Measurements from ENCODE around the gene MIDN.
A peak's percentile ranks its signal among the peaks of the same experiment; 100 is the strongest.
"Not testable (repeated sequence)": the region's sequence is repeated elsewhere in the genome, so short reads cannot be mapped to it uniquely, and the experiment has no call there.

MIDN gene

DNA sequence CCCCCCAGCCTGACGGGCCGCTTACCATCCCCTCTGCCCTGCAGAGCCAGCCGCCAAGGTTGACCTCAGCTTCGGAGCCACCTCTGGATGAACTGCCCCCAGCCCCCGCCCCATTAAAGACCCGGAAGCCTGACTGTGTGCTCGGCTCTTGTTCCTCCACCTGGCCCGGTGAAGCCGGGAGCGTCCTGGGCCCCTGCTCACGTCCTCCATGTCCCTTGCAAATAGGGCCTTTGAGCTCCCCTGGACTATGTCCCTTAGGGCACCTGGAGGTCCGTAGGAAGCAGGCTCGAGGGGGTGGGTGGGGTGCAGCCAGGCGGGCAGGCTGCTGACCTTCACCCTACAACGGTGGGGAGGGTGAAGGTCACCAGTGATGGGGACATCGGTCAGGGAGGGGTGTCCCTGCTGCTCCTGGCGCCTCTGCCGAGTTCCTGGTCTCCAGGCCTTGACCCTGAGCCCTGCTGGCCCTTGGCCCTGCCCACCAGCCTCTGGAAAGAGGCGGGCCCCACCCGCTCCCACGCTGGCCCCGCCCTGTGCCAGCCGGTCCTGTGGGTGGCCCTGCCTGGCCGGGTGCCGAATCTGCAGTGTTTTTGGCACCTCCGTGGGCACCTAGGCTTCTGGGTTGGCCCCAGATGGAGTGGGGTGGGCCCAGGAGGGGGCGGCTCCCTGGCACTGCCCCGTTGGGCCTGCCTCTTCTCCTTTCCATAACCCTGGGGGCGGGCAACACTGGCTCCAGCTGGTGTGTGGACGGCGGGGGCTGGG, 3.5 kb upstream of the MIDN start:
- Histone ChIP-seq H3K4me1 (ENCODE audit: insufficient read depth, low read length) (peaks cover 1% of the 10 kb centered on the region; the same call in 1 of the 2 replicates), H3K27ac (ENCODE audit: low read depth, low read length) (peak overlapping the region; percentile 62; the same call in 1 of the 2 replicates), H3K9ac (ENCODE audit: low read depth, low read length) (no peak overlapping the region), H3K4me3 (ENCODE audit: low read length) (no peak overlapping the region), H3K9me3 (ENCODE audit: insufficient read depth, low read depth, low read length) (no peaks in the 10 kb centered on the region), H3K27me3 (ENCODE audit: insufficient read depth, low read length) (no peaks in the 10 kb centered on the region), H3K36me3 (ENCODE audit: insufficient read depth, low read length) (no peaks in the 10 kb centered on the region)
- 76% methylated on average over 31 of the region's 31 CpGs for WGBS

DNA sequence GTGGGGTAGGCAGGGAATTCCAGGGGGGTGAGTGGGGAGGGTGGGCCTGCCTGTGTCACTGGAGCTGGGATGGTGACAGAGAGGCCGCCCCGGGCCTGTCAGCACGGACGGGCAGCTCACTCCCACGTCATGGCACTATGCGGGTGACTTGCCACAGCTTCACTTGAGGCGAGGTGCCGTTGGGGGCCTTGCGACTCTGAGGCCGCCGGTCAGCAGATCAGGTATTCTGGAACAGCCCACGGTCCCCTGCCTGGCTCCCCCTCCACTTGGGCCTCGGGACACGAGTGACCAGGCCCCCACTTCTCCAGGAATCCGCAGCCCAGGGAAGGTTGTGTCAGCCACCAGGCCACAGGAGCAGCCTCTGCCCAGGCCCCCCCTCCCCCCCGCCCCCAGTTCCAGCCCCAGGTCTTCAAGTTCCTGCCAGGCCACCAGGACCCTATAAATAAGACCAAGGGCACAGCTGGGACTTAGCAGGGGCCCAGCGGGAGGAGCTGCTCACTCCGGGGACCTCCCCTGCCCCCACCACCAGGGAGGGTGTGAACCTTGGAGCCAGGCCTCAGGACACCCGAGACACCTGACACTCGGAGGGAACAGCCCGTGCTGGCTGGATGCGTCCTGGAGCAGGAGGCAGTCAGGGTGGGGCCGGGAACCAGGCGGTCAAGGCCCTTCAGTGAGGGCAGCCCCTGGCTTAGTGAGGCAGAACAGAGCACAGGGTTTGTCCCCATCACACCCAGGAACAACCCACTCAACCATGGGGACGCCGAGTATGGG, 2.7 kb upstream of the MIDN start:
- H3K9ac ChIP-seq (ENCODE audit: low read depth, low read length), result no peak overlapping the region
- no peak overlapping the region for H3K27ac ChIP-seq (ENCODE audit: low read depth, low read length)
- 92% methylated on average over 25 of the region's 26 CpGs for WGBS

DNA sequence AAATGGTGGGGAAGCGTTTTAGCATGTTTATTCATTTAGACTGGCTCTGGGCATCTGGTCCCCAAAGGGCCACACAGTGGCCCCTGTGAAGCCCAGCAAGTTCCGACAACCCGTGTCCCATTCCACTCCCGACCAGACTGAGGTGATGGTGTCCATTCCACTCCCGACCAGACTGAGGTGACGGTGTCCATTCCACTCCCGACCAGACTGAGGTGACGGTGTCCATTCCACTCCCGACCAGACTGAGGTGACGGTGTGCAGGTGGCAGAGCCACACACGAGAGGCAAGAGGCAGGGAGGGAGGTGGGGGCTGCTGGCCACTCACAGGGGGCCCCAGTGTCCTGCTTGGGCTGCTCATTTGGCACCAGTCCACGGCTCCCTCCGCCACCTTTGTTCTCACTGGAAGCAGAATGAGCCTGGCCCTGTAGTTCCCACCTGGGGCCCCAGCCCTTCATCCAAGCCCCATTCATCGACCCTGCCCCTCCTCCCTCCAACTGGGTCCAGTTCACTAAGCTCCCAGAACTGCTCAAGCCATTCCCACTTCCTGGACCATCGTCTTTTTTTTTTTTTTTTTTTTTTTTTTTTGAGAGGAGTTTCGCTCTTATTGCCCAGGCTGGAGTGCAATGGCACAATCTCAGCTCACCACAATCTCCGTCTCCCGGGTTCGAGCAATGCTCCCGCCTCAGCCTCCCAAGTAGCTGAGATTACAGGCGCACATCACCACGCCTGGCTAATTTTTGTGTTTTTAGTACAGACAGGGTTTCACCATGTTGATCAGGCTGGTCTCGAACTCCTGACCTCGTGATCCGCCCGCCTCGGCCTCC, 1.9 kb upstream of the MIDN start:
- H3K36me3 ChIP-seq (ENCODE audit: insufficient read depth, low read length); H3K9ac ChIP-seq (ENCODE audit: low read depth, low read length); H3K27ac ChIP-seq (ENCODE audit: low read depth, low read length); H3K9me3 ChIP-seq (ENCODE audit: insufficient read depth, low read depth, low read length); H3K27me3 ChIP-seq (ENCODE audit: insufficient read depth, low read length); H3K4me3 ChIP-seq (ENCODE audit: low read length); H3K4me1 ChIP-seq (ENCODE audit: insufficient read depth, low read length): not testable (repeated sequence)
- 91% methylated on average over 26 of the region's 27 CpGs for WGBS

More for the DNA sequence above, 2.7 kb upstream of the MIDN start:
- Histone ChIP-seq H3K4me1 (ENCODE audit: insufficient read depth, low read length) (no peaks in the 10 kb centered on the region; the same call in 1 of the 2 replicates), H3K9me3 (ENCODE audit: insufficient read depth, low read depth, low read length) (no peaks in the 10 kb centered on the region), H3K36me3 (ENCODE audit: insufficient read depth, low read length) (no peaks in the 10 kb centered on the region; the same call in 1 of the 2 replicates), H3K27me3 (ENCODE audit: insufficient read depth, low read length) (no peaks in the 10 kb centered on the region), H3K4me3 (ENCODE audit: low read length) (no peak overlapping the region)

DNA sequence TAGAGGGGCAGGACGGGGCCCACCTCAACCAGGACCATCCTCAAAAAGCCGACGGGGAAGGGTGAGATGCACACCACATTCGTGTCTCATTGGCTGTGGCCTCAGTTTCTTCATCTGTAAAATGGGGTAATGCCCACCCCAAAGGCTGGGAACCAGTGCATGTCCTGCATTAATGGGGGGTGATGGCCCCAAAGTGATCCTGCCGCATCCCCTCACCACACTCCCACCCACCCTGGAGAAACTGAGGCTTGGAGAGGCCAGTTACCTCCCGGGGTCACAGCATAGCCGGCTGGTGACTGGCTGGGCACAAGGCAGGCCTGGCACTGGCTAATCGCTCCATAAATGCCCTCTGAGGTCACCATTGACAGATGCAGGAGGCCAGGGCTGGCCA, 640 bp upstream of the MIDN start:
- Histone ChIP-seq H3K27me3 (ENCODE audit: insufficient read depth, low read length) (no peaks in the 10 kb centered on the region), H3K27ac (ENCODE audit: low read depth, low read length) (peak overlapping the region; percentile 100), H3K9ac (ENCODE audit: low read depth, low read length) (no peak overlapping the region), H3K4me1 (ENCODE audit: insufficient read depth, low read length) (no peaks in the 10 kb centered on the region; the same call in 1 of the 2 replicates), H3K4me3 (ENCODE audit: low read length) (peak overlapping the region; percentile 91), H3K36me3 (ENCODE audit: insufficient read depth, low read length) (peaks cover 15% of the 10 kb centered on the region), H3K9me3 (ENCODE audit: insufficient read depth, low read depth, low read length) (no peaks in the 10 kb centered on the region)
- WGBS, result 90% methylated on average over 8 of the region's 8 CpGs

DNA sequence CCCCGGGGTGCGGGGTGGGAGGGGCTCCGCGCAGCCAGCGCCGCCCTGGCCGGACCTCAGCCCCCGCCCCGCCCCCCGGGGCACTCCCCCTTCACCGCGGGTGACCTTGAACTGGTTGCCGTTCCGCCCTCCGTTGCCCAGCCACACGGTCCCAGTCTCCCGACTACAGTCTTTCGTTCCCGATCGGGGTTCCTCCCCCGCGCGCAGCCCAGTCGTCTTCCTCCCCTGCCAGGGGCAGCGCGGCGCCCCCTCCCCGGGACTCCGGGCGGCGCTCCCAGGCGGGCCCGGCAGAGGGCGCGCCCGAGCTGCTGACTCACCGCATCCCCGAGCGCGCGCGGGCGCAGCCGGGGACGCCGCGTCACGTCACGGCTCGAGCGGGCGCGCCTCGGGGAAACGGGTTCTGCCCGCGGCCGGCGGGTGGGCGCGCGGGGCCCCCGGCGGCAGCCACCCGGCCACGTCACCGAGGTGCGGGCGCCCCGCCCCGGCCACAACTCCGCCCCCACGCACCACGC, 459 bp downstream of the MIDN start:
- Histone ChIP-seq H3K9me3 (ENCODE audit: insufficient read depth, low read depth, low read length) (no peaks in the 10 kb centered on the region), H3K9ac (ENCODE audit: low read depth, low read length) (peak overlapping the region; percentile 98), H3K4me1 (ENCODE audit: insufficient read depth, low read length) (no peaks in the 10 kb centered on the region; the same call in 1 of the 2 replicates), H3K4me3 (ENCODE audit: low read length) (peak overlapping the region; percentile 91), H3K27me3 (ENCODE audit: insufficient read depth, low read length) (no peaks in the 10 kb centered on the region), H3K27ac (ENCODE audit: low read depth, low read length) (peak overlapping the region; percentile 100), H3K36me3 (ENCODE audit: insufficient read depth, low read length) (peaks cover 22% of the 10 kb centered on the region)
- under 1% methylated on average over 74 of the region's 74 CpGs for WGBS

DNA sequence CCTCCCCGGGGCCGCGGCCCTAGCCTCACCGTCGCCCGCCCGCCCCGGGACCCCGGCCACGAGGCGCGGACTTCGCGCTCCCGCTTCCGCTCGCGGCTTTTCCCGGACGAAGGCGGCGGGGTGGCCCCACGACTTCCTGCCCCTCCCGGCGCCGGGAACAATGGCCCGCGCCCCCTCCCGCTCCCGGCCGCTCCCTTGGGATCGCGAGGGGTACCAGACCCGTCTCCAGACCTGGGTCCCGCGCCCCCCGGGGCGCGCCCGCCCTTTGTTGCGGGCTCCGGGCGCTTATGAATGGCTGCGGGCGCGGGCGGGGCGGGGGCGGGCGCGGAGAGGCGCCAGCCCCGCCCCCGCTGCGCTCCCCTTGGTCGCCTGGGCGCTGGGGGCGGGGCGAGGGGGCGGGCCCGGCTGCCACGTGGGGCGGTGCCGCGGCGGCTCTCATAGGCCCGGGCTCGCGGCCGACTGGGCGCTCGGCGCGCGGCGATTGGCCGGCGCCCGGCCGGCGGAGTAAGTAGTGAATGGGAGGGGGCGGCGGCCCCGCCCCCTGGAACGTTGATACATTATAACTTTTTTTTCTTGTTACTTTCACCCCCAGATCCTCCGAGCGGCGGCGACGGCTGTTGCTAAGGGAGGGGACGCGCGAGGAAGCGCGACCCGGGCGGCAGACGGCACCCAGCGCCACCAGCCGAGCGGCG, 1.1 kb downstream of the MIDN start:
- Histone ChIP-seq H3K27ac (ENCODE audit: low read depth, low read length) (peak overlapping the region; percentile 100), H3K9me3 (ENCODE audit: insufficient read depth, low read depth, low read length) (no peaks in the 10 kb centered on the region), H3K36me3 (ENCODE audit: insufficient read depth, low read length) (peaks cover 28% of the 10 kb centered on the region), H3K4me3 (ENCODE audit: low read length) (peak overlapping the region; percentile 91), H3K4me1 (ENCODE audit: insufficient read depth, low read length) (no peaks in the 10 kb centered on the region; the same call in 1 of the 2 replicates), H3K9ac (ENCODE audit: low read depth, low read length) (peak overlapping the region; percentile 98), H3K27me3 (ENCODE audit: insufficient read depth, low read length) (no peaks in the 10 kb centered on the region)
- WGBS, result under 1% methylated on average over 99 of the region's 102 CpGs

DNA sequence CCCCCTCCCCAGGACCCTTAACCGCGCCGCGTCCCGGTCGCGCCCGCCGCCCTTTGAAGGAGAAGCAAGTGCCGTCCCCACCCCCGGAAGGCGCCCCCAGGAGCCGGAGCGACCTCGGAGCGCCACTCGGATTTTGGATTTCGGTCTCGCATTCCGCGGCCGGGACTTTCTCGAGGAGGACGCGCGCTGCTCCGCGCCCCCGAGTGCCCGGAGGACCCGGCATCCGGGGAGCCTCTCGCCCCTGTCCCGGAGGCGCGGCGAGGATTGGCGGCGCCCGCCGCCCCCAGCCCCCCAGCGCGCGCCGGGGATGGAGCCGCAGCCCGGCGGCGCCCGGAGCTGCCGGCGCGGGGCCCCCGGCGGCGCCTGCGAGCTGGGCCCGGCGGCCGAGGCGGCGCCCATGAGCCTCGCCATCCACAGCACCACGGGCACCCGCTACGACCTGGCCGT, 1.6 kb downstream of the MIDN start:
- Histone ChIP-seq H3K27ac (ENCODE audit: low read depth, low read length) (peak overlapping the region; percentile 93), H3K4me1 (ENCODE audit: insufficient read depth, low read length) (no peaks in the 10 kb centered on the region), H3K27me3 (ENCODE audit: insufficient read depth, low read length) (no peaks in the 10 kb centered on the region), H3K4me3 (ENCODE audit: low read length) (peak overlapping the region; percentile 90), H3K9ac (ENCODE audit: low read depth, low read length) (peak overlapping the region; percentile 96), H3K9me3 (ENCODE audit: insufficient read depth, low read depth, low read length) (no peaks in the 10 kb centered on the region), H3K36me3 (ENCODE audit: insufficient read depth, low read length) (peaks cover 34% of the 10 kb centered on the region)
- under 1% methylated on average over 67 of the region's 67 CpGs for WGBS

DNA sequence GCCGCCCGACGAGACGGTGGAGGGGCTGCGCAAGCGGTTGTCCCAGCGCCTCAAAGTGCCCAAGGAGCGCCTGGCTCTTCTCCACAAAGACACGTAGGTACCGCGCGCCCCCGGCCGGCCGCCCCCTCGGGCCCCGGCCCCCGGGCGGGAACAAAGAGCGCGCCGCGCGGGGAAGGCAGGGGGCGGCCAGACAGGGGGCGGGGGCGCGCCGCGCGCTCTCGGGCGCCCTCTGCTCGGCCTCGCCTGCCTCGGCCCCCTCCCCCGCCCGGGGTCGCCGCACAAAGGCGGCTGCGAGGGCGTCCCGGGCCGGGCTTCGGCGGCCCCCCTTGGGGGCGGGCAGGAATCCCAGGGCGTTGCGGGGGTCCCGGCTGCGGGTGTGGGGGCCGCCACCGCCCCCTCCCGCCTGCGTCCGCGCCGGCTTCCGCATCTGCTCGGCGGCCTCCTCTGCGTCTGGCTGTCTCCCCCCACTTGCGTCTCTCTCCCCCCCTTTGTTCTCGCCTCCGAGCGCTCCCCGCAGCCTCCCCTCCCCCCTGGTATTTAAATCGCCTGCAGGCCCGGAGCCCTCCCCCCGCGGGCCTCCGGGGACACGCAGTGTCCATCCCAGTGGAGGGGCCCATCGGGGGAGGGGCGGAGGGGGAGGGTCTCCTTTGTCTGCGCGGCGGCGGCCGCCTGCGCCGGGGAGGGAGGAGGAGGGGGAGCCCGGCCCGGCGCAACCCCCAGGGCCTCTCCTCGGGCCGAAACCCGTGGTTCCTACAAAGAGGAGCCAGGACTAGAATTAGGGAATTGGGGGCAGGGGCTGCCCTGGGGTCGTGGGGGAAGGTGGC, 2.3 kb downstream of the MIDN start:
- peak overlapping the region; percentile 93 for H3K27ac ChIP-seq (ENCODE audit: low read depth, low read length)
- no peaks in the 10 kb centered on the region for H3K4me1 ChIP-seq (ENCODE audit: insufficient read depth, low read length)
- peaks cover 41% of the 10 kb centered on the region for H3K36me3 ChIP-seq (ENCODE audit: insufficient read depth, low read length)
- peak overlapping the region; percentile 96 for H3K9ac ChIP-seq (ENCODE audit: low read depth, low read length)
- peak overlapping the region; percentile 90 for H3K4me3 ChIP-seq (ENCODE audit: low read length)
- WGBS, result under 1% methylated on average over 85 of the region's 90 CpGs
- H3K9me3 ChIP-seq (ENCODE audit: insufficient read depth, low read depth, low read length), result no peaks in the 10 kb centered on the region
- H3K27me3 ChIP-seq (ENCODE audit: insufficient read depth, low read length), result no peaks in the 10 kb centered on the region

DNA sequence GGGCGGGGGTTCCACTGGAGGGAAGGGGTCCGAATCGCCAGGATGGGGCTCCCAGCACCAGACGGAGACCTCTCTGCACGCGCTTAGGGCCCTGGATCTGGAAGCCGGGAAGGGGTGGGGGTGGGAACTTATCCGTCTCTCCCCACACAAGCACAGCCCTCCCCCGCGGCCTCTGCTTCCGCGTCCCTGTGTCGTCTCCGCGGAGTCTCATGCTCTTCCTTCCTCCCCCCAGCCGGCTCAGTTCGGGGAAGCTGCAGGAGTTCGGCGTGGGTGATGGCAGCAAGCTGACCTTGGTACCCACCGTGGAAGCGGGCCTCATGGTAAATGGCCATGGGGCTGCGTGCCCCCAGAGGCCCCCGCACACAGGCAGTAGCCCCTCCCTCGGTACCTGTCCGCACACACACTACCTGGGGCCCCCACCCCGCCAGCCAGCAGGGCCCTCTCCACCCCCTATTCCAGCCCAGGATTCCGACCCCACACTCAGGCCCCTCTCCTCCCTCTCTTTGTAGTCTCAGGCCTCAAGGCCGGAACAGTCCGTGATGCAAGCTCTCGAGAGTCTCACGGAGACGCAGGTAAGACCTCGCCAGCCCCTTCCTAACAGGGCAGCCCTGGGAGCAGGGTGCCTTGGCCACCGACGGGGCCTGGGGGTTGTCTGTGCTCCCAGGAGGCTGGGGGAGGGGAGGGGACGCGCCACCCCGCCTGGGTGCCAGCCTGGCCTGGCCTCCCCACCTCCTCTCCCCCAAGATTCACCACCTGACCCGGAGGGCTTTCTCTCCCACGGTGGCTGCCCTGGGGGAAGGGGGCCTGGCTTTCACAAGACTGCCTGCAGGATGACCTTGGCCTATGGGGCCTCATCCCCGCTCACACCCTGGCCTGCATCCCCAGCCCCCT, 3.2 kb downstream of the MIDN start:
- peak overlapping the region; percentile 93 for H3K27ac ChIP-seq (ENCODE audit: low read depth, low read length)
- no peaks in the 10 kb centered on the region for H3K4me1 ChIP-seq (ENCODE audit: insufficient read depth, low read length)
- 4% methylated on average over 35 of the region's 41 CpGs for WGBS
- H3K27me3 ChIP-seq (ENCODE audit: insufficient read depth, low read length), result no peaks in the 10 kb centered on the region
- peaks cover 48% of the 10 kb centered on the region for H3K36me3 ChIP-seq (ENCODE audit: insufficient read depth, low read length)
- no peaks in the 10 kb centered on the region for H3K9me3 ChIP-seq (ENCODE audit: insufficient read depth, low read depth, low read length)
- H3K9ac ChIP-seq (ENCODE audit: low read depth, low read length), result peak overlapping the region; percentile 96
- peak overlapping the region; percentile 90 for H3K4me3 ChIP-seq (ENCODE audit: low read length)
